GM23248 (cell line): ENCODE results near the gene TARBP2.

Experiments
- EZH2 ChIP-seq: fragments of 200-600 bp; sonication (generic); IDR thresholded peaks from 2 replicates; pipeline ENCODE4 v1.6.1; 2018; ENCODE audit warnings: antibody characterized with exemption, mild to moderate bottlenecking; ENCODE audit not compliant: insufficient read depth, poor library complexity, severe bottlenecking
- EZH2phosphoT487 ChIP-seq: fragments of 200-600 bp; sonication (generic); IDR thresholded peaks from 2 replicates; pipeline ENCODE4 v1.6.1; 2018; ENCODE audit warnings: antibody characterized with exemption, moderate library complexity, mild to moderate bottlenecking, low read depth; ENCODE audit not compliant: insufficient read depth

- no peak for TF ChIP-seq EZH2
- TF ChIP-seq EZH2phosphoT487, result no peak
These were observed 38.1 kb upstream of the TARBP2 start for GRCh38 chr12:53462935-53463334.
